HCT116 (cell line): Measurements from ENCODE around the gene MYO1E. TPM values are rescaled to one million over a fixed set of nuclear protein-coding genes. Genes with fewer than 3 reads are reported as not detected.

Experiments
- ATAC-seq: fragments of 200-7000 bp; cut with Tn5 transposase; 2 replicates; pipeline ENCODE4 v1.9.1; 2020; ENCODE audit warnings: mild to moderate bottlenecking, moderate library complexity
- BruUV-seq: library from RNA; stranded (reverse); fragments of 400-500 nt; replicated peaks from 2 replicates; lab custom pipeline; 2021; lab: Mats Ljungman, UMichigan
- CTCF ChIA-PET: fragments of 300-600 bp; sonication (Branson Sonifier 250); formaldehyde crosslinking; loops from one replicate; lab custom pipeline; 2021; ENCODE audit warnings: antibody characterized with exemption; lab: Charles Lee
- POLR2A ChIA-PET: fragments of 300-600, 350-600 bp; sonication (Branson Sonifier 250); formaldehyde crosslinking; loops from one replicate; lab custom pipeline; 2021; ENCODE audit warnings: antibody characterized with exemption; lab: Charles Lee
- RAD21 ChIA-PET, 2 experiments: fragments of 300-600 bp; sonication (Branson Sonifier 250); formaldehyde crosslinking; loops; one replicate each; lab custom pipeline; 2023; ENCODE audit warnings: low total read pairs in 2 of 2; ENCODE audit not compliant: uncharacterized antibody in 2 of 2, unreplicated experiment in 2 of 2, low non-redundant PET in 1 of 2; lab: Charles Lee
- DNase-seq: peaks from one replicate; pipeline ENCODE4 v3.0.0-alpha.2; 2010; ENCODE audit warnings: low read depth, low spot score
- H2AFZ ChIP-seq: fragments of 200-600 bp; shearing (Covaris generic), sonication (generic); 2 replicates; pipeline ENCODE4 v1.6.1; 2017; ENCODE audit warnings: low read depth, mixed run types, mixed read lengths, antibody characterized with exemption, low read length; ENCODE audit not compliant: poor library complexity, severe bottlenecking
- H3K27ac ChIP-seq: 2 replicates; pipeline ENCODE4 v1.5.1; 2012; ENCODE audit warnings: low read depth, low read length
- H3K27me3 ChIP-seq: fragments of 200-600 bp; sonication (generic); 2 replicates; pipeline ENCODE4 v1.6.1; 2016; ENCODE audit warnings: mixed run types, low read length, mixed read lengths; ENCODE audit not compliant: insufficient read depth
- H3K36me3 ChIP-seq, 2 experiments: fragments of 200-500 bp in 1 of 2; fragments of 200-600 bp in 1 of 2; sonication (Bioruptor generic) in 1 of 2; sonication (generic) in 1 of 2; 2 replicates each; pipeline versions ENCODE4 v1.5.1 to v1.6.1; 2014 to 2016; ENCODE audit warnings: low read length in 2 of 2, inconsistent platforms in 1 of 2, mixed read lengths in 1 of 2, mixed run types in 1 of 2; ENCODE audit not compliant: insufficient read depth in 2 of 2, control insufficient read depth in 1 of 2
- H3K4me1 ChIP-seq, 2 experiments: fragments of 200-600 bp in 1 of 2; sonication (generic) in 1 of 2; 2 replicates each; pipeline versions ENCODE4 v1.5.1 to v1.6.1; 2012 to 2017; ENCODE audit warnings: low read length in 2 of 2, inconsistent platforms in 1 of 2, mild to moderate bottlenecking in 1 of 2, mixed read lengths in 1 of 2, mixed run types in 1 of 2, moderate library complexity in 1 of 2; ENCODE audit not compliant: insufficient read depth in 2 of 2, control insufficient read depth in 1 of 2
- H3K4me2 ChIP-seq: fragments of 200-600 bp; sonication (generic); 2 replicates; pipeline ENCODE4 v1.6.1; 2017; ENCODE audit warnings: mixed run types, low read length, mixed read lengths
- H3K4me3 ChIP-seq, 2 experiments: fragments of 200-600 bp in 1 of 2; sonication (generic) in 1 of 2; replicated peaks in 1 of 2; 2 replicates each; pipeline ENCODE4 v1.5.1; 2011 to 2016; ENCODE audit warnings: low read length in 2 of 2, control low read depth in 1 of 2, low read depth in 1 of 2, mild to moderate bottlenecking in 1 of 2, mixed read lengths in 1 of 2, mixed run types in 1 of 2
- H3K79me2 ChIP-seq: fragments of 200-600 bp; sonication (generic); 2 replicates; pipeline ENCODE4 v1.6.1; 2017; ENCODE audit warnings: mild to moderate bottlenecking, mixed run types, low read length, moderate library complexity, mixed read lengths; ENCODE audit not compliant: insufficient read depth
- H3K9ac ChIP-seq: fragments of 200-600 bp; sonication (generic); 2 replicates; pipeline ENCODE4 v1.6.1; 2016; ENCODE audit warnings: low read length, mixed read lengths
- H3K9me2 ChIP-seq: fragments of 200-600 bp; sonication (generic), shearing (Covaris generic); 2 replicates; pipeline ENCODE4 v1.6.1; 2017; ENCODE audit warnings: mixed run types, mild to moderate bottlenecking, moderate library complexity; ENCODE audit not compliant: insufficient read depth
- H3K9me3 ChIP-seq, 2 experiments: fragments of 200-500 bp in 1 of 2; fragments of 200-600 bp in 1 of 2; sonication (Bioruptor generic) in 1 of 2; sonication (generic) in 1 of 2; 2 replicates each; pipeline ENCODE4 v1.6.1; 2014 to 2017; ENCODE audit warnings: low read length in 2 of 2, mixed read lengths in 2 of 2, inconsistent platforms in 1 of 2, low read depth in 1 of 2, mild to moderate bottlenecking in 1 of 2, mixed run types in 1 of 2, moderate library complexity in 1 of 2; ENCODE audit not compliant: control insufficient read depth in 1 of 2, insufficient read depth in 1 of 2
- H4K20me1 ChIP-seq: fragments of 200-600 bp; sonication (generic), shearing (Covaris generic); 2 replicates; pipeline ENCODE4 v1.6.1; 2017; ENCODE audit warnings: mixed run types, mild to moderate bottlenecking, moderate library complexity; ENCODE audit not compliant: insufficient read depth
- CBX3 ChIP-seq: IDR thresholded peaks from 2 replicates; pipeline ENCODE4 v1.6.1; 2012; ENCODE audit warnings: low read depth
- ELF1 ChIP-seq: IDR thresholded peaks from 2 replicates; pipeline ENCODE4 v1.6.1; 2012; ENCODE audit warnings: low read depth, borderline replicate concordance
- EZH2 ChIP-seq: fragments of 200-600 bp; sonication (generic); IDR thresholded peaks from 2 replicates; pipeline ENCODE4 v1.6.1; 2017; ENCODE audit warnings: antibody characterized with exemption, mixed run types
- EZH2phosphoT487 ChIP-seq: fragments of 200-600 bp; IDR thresholded peaks from 2 replicates; pipeline ENCODE4 v1.6.1; 2018; ENCODE audit warnings: antibody characterized with exemption, borderline replicate concordance
- FOSL1 ChIP-seq: IDR thresholded peaks from 2 replicates; pipeline ENCODE4 v1.6.1; 2012; ENCODE audit warnings: low read depth
- JUND ChIP-seq: IDR thresholded peaks from 2 replicates; pipeline ENCODE4 v1.6.1; 2012
- POLR2A ChIP-seq: IDR thresholded peaks from 2 replicates; pipeline ENCODE4 v1.7.0; 2011; ENCODE audit warnings: borderline replicate concordance; ENCODE audit not compliant: insufficient read depth, insufficient read length; ENCODE audit errors: extremely low read depth
- POLR2AphosphoS5 ChIP-seq: IDR thresholded peaks from 2 replicates; pipeline ENCODE4 v1.6.1; 2011; ENCODE audit warnings: mild to moderate bottlenecking, low read depth, low read length, moderate library complexity
- REST ChIP-seq: IDR thresholded peaks from 2 replicates; pipeline ENCODE4 v1.6.1; 2012; ENCODE audit warnings: low read depth
- SIN3A ChIP-seq: IDR thresholded peaks from 2 replicates; pipeline ENCODE4 v1.6.1; 2012; ENCODE audit warnings: low read depth
- SP1 ChIP-seq: IDR thresholded peaks from 2 replicates; pipeline ENCODE4 v1.6.1; 2012; ENCODE audit warnings: low read depth
- TCF7L2 ChIP-seq: IDR thresholded peaks from 2 replicates; pipeline ENCODE4 v1.7.0; 2011; ENCODE audit warnings: borderline replicate concordance, inconsistent platforms; ENCODE audit not compliant: insufficient read depth, insufficient read length; ENCODE audit errors: extremely low read depth
- YY1 ChIP-seq: IDR thresholded peaks from 2 replicates; pipeline ENCODE4 v1.6.1; 2011; ENCODE audit warnings: low read length, low read depth, moderate library complexity, mild to moderate bottlenecking; ENCODE audit not compliant: insufficient replicate concordance; ENCODE audit errors: extremely low read depth
- ZBTB33 ChIP-seq: IDR thresholded peaks from 2 replicates; pipeline ENCODE4 v1.6.1; 2011; ENCODE audit warnings: mild to moderate bottlenecking, low read length, moderate library complexity; ENCODE audit not compliant: insufficient replicate concordance; ENCODE audit errors: extremely low read depth
- ZNF274 ChIP-seq: fragments of 200-500 bp; sonication (Bioruptor generic); IDR thresholded peaks from 2 replicates; pipeline ENCODE4 v1.6.1; 2014; ENCODE audit warnings: mild to moderate bottlenecking, low read depth, low read length, inconsistent platforms
- intact Hi-C: fragments of 100-400 bp; cut with micrococcal nuclease; formaldehyde crosslinking; loops from 2 replicates; pipeline ENCODE4 v1.10.0; 2022
- total RNA-seq: library from RNA; stranded (reverse); gene quantifications from one replicate; pipeline ENCODE4 v1.2.1, GENCODE V29; 2021; ENCODE audit not compliant: unreplicated experiment
- TF ChIP-seq, protein P1 (sequence below): IDR thresholded peaks from 2 replicates; pipeline ENCODE4 v1.6.1; 2012

Gene MYO1E
- total RNA-seq, 1 experiment from 2014 or later, result 182 TPM

DNA sequence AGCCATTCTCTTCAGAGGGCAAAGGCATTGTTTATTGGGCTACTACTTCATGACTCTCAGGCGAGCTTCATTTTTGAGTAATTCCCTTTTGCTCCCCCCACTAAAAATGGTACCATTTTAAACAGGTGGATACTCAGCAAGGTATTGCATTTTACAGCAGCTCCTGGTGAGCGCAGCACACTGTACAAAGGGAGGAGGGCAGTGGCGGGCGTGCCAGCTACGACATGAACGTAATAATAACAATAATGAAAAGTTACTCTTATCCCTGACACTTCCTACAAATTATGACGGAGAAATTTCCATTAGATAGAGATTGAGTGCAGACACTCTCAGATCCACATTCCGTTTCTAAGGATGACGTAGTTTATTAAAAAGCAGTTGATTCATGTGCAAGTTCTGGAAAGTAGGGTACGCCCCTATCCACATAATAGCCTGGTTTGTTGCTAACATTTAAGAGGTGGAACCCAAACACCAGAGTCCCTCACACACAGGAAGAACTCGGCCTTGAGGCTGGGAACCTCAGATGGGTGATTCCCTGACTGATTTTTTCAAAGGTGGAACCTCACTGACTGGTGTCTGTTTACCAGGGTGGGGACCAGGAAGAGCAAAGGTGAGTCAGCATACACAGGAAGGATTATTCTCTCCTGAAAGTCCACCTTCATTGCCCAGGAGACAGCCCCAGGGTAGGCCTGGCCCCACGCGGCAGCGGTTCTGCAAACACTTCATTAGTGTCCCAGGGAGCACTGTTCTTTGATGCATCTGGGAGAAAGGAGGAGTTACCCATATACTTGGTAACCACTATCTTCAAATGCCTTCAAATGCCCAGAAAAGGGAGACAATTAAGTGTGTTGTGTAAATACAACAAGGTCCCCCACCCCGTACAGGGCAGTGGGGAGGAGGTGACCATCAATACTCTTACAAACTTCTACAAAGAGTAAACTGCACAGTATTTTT, 96.2 kb downstream of the MYO1E start (continued):
- TF ChIP-seq ZBTB33 (peak; percentile 36), CBX3 (peak; percentile 89), FOSL1 (peak; percentile 89), SIN3A (peak; percentile 86), SP1 (peak; percentile 97)

GRCh38 chr15:59274126-59274970, 98.3 kb downstream of the MYO1E start:
- intact Hi-C loops, result no loop called here
- no peak overlapping the region for H2AFZ ChIP-seq
- ChIA-PET CTCF (no interaction called here), RAD21 (no interaction called here), POLR2A (interaction anchor here (0.9 kb wide), 1 partner anchor 98 kb away, joined by 3 read pairs; the partner anchor contains the start of gene MYO1E)
- H3K36me3 ChIP-seq, result no peaks in the 10 kb centered on the region
- H3K27me3 ChIP-seq, result no peaks in the 10 kb centered on the region
- peak overlapping the region; percentile 45 for H3K27ac ChIP-seq
- ATAC-seq (no peak), DNase-seq (no peak)
- peak overlapping the region; percentile 54 for H3K9ac ChIP-seq
- no peaks in the 10 kb centered on the region for H4K20me1 ChIP-seq
- BruUV-seq, result no TSS peak
- peaks cover 62 to 96% of the 10 kb centered on the region in 2 experiments for H3K4me1 ChIP-seq
- peak overlapping the region; percentile 73 for H3K4me2 ChIP-seq
- peak overlapping the region in 1 of 2 experiments; percentile 4; a peak in 2 of 4 replicates for H3K4me3 ChIP-seq
- no peaks in the 10 kb centered on the region for H3K9me3 ChIP-seq
- peaks cover 49% of the 10 kb centered on the region for H3K79me2 ChIP-seq
- no peaks in the 10 kb centered on the region for H3K9me2 ChIP-seq
- no peak for TF ChIP-seq TCF7L2
- TF ChIP-seq ELF1, result no peak
- peak; percentile 70 for TF ChIP-seq SP1
- peak; percentile 27; the same call in 1 of the 2 replicates for TF ChIP-seq CBX3
- TF ChIP-seq YY1, result no peak
- TF ChIP-seq, protein P1, sequence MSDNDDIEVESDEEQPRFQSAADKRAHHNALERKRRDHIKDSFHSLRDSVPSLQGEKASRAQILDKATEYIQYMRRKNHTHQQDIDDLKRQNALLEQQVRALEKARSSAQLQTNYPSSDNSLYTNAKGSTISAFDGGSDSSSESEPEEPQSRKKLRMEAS, result peak; percentile 48; the same call in 1 of the 2 replicates
- no peak for TF ChIP-seq REST
- TF ChIP-seq POLR2AphosphoS5, result no peak
- no peak for TF ChIP-seq POLR2A
- TF ChIP-seq ZNF274, result no peak
- peak; percentile 66; the same call in 1 of the 2 replicates for TF ChIP-seq JUND
- TF ChIP-seq EZH2, result no peak
- peak; percentile 68 for TF ChIP-seq FOSL1
- TF ChIP-seq EZH2phosphoT487, result no peak
